Measurements from ENCODE around the gene KCNA5.

- TF ChIP-seq TAF1 (IDR thresholded peaks at IDR 0.05; ENCODE audit: low read depth, low read length) (no peak), POLR2A (IDR thresholded peaks at IDR 0.05; ENCODE audit: low read depth, low read length) (no peak), POLR2AphosphoS5 (IDR thresholded peaks at IDR 0.05; ENCODE audit: low read depth, low read length) (no peak)
These were observed 51.3 kb downstream of the KCNA5 start for GRCh38 chr12:5094986-5095385.

All from GM12891 (cell line).